OCI-LY7 (cell line): ENCODE results near the gene AMTN. TPM values are rescaled to one million over a fixed set of nuclear protein-coding genes. Genes with fewer than 3 reads are reported as not detected.

Experiments used
- Bru-seq: library from RNA; stranded (reverse); fragments of 400-500 nt; gene quantifications from one replicate; lab custom pipeline; 2021; lab: Mats Ljungman, UMichigan
- BruChase-seq, 2 experiments: library from RNA; stranded (reverse); fragments of 400-500 nt; gene quantifications; one replicate each; lab custom pipeline; 2021; lab: Mats Ljungman, UMichigan
- BruUV-seq: library from RNA; stranded (reverse); fragments of 400-500 nt; replicated peaks from 2 replicates; lab custom pipeline; 2021; lab: Mats Ljungman, UMichigan
- CTCF ChIA-PET: fragments of 300-600 bp; sonication (Branson Sonifier 250); formaldehyde crosslinking; loops from one replicate; lab custom pipeline; 2022; ENCODE audit warnings: antibody characterized with exemption; ENCODE audit not compliant: unreplicated experiment; lab: Charles Lee
- POLR2A ChIA-PET: fragments of 300-600 bp; sonication (Branson Sonifier 250); formaldehyde crosslinking; loops from one replicate; lab custom pipeline; 2022; ENCODE audit warnings: antibody characterized with exemption; lab: Charles Lee
- DNase-seq: peaks from one replicate; pipeline ENCODE4 v3.0.0-alpha.2; 2015; ENCODE audit warnings: low spot score
- H2AFZ ChIP-seq: fragments of 200-600 bp; sonication (generic), shearing (Covaris generic); 2 replicates; pipeline ENCODE4 v1.6.1; 2014; ENCODE audit warnings: mild to moderate bottlenecking, antibody characterized with exemption, low read length, moderate library complexity
- H3K27ac ChIP-seq: fragments of 200-600 bp; sonication (generic); 2 replicates; pipeline ENCODE4 v1.5.1; 2014; ENCODE audit warnings: mixed run types, low read depth, mild to moderate bottlenecking, moderate library complexity, low read length, inconsistent platforms; ENCODE audit not compliant: poor library complexity, severe bottlenecking
- H3K36me3 ChIP-seq: fragments of 200-600 bp; sonication (generic); 2 replicates; pipeline ENCODE4 v1.6.1; 2014; ENCODE audit warnings: mild to moderate bottlenecking, antibody characterized with exemption, low read length, moderate library complexity, mixed read lengths; ENCODE audit not compliant: insufficient read depth
- H3K4me1 ChIP-seq: fragments of 200-600 bp; sonication (generic); 2 replicates; pipeline ENCODE4 v1.5.1; 2014; ENCODE audit warnings: mild to moderate bottlenecking, low read length; ENCODE audit not compliant: insufficient read depth, poor library complexity, severe bottlenecking
- H3K4me2 ChIP-seq: fragments of 200-600 bp; sonication (generic); 2 replicates; pipeline ENCODE4 v1.6.1; 2014; ENCODE audit warnings: mild to moderate bottlenecking, low read length
- H3K4me3 ChIP-seq: fragments of 200-600 bp; sonication (generic); 2 replicates; pipeline ENCODE4 v1.5.1; 2014; ENCODE audit warnings: mild to moderate bottlenecking, low read depth, low read length; ENCODE audit not compliant: poor library complexity, severe bottlenecking
- H3K79me2 ChIP-seq: fragments of 200-600 bp; sonication (generic); 2 replicates; pipeline ENCODE4 v1.6.1; 2016; ENCODE audit warnings: low read depth, mild to moderate bottlenecking, low read length, moderate library complexity, mixed read lengths; ENCODE audit not compliant: insufficient read depth
- H3K9me2 ChIP-seq: fragments of 200-600 bp; sonication (generic); 2 replicates; pipeline ENCODE4 v1.6.1; 2016; ENCODE audit warnings: mild to moderate bottlenecking, low read length, mixed read lengths; ENCODE audit not compliant: insufficient read depth
- H3K9me3 ChIP-seq: fragments of 200-600 bp; sonication (generic); 2 replicates; pipeline ENCODE4 v1.6.1; 2014; ENCODE audit warnings: mild to moderate bottlenecking, mixed run types, low read length, mixed read lengths
- H4K20me1 ChIP-seq: fragments of 200-600 bp; sonication (generic); 2 replicates; pipeline ENCODE4 v1.6.1; 2014; ENCODE audit warnings: mild to moderate bottlenecking, antibody characterized with exemption, low read length, moderate library complexity, mixed read lengths; ENCODE audit not compliant: insufficient read depth
- CTCF ChIP-seq: fragments of 200-600 bp; sonication (generic); conservative IDR thresholded peaks from 2 replicates; pipeline ENCODE4 v1.5.1; 2014; ENCODE audit warnings: mild to moderate bottlenecking, antibody characterized with exemption, low read length, moderate library complexity, mixed read lengths
- EZH2phosphoT487 ChIP-seq: fragments of 200-600 bp; sonication (generic); IDR thresholded peaks from 2 replicates; pipeline ENCODE4 v1.6.1; 2018; ENCODE audit warnings: low read depth, borderline replicate concordance, mild to moderate bottlenecking, mixed run types, antibody characterized with exemption, low read length, moderate library complexity, mixed read lengths
- intact Hi-C: fragments of 100-400 bp; cut with micrococcal nuclease; formaldehyde crosslinking; loops from one replicate; pipeline ENCODE4 v1.10.0; 2022; ENCODE audit not compliant: unreplicated experiment
- long read RNA-seq: library from polyadenylated mRNA; stranded (forward); transcript quantifications from one replicate; pipeline ENCODE4 v2.0.0, GENCODE V29; 2022
- total RNA-seq, 2 experiments: library from RNA; depleted of rRNA in 1 of 2; stranded (reverse); fragments of >200 nt in 1 of 2; shearing (Covaris generic) in 1 of 2; gene quantifications; 2 replicates each; pipeline ENCODE4 v1.2.3, GENCODE V29; 2014 to 2022

Gene AMTN
- total RNA-seq (2014; rRNA removed; shearing (Covaris generic)) (not detected in 2 replicates), total RNA-seq (2022) (not detected in 2 replicates), Bru-seq, nascent RNA (not detected), BruChase-seq, experiment 1, labeled RNA remaining after a 6-hour chase (not detected), BruChase-seq, experiment 2, labeled RNA remaining after a 2-hour chase (not detected)
- long read RNA-seq = 0 reads

- Histone ChIP-seq H3K4me3 (no peak within 1 kb of the TSS), H3K4me2 (no peak within 1 kb of the TSS), H3K9me3 (no peaks in the 10 kb centered on the region), H4K20me1 (no peaks in the 10 kb centered on the region), H3K79me2 (no peaks in the 10 kb centered on the region), H3K27ac (no peak within 1 kb of the TSS), H3K36me3 (no peaks in the 10 kb centered on the region), H3K4me1 (no peaks in the 10 kb centered on the region), H2AFZ (no peak within 1 kb of the TSS), H3K9me2 (no peaks in the 10 kb centered on the region)
- ChIA-PET CTCF (no interaction called here), POLR2A (interaction anchor here (0.7 kb wide), 1 partner anchor 12 kb away, joined by 4 read pairs; no protein-coding TSS in a partner anchor)
- intact Hi-C loops = no loop called here
- DNase-seq = no peak
- BruUV-seq = no TSS peak
- TF ChIP-seq EZH2phosphoT487 (no peak), CTCF (no peak)
Observed at GRCh38 chr4:70518269-70518668, at the start of gene AMTN. Gene AMTN, plus strand, starts transcription at chr4:70518569. Its CDS starts 209 bp downstream, at chr4:70518778.

- POLR2A ChIA-PET = no interaction called here
- H3K9me3 ChIP-seq = no peaks in the 10 kb centered on the region
- no peak for DNase-seq
- no peak within 1 kb of the TSS for H3K27ac ChIP-seq
- no peaks in the 10 kb centered on the region for H3K4me1 ChIP-seq
- TF ChIP-seq EZH2phosphoT487 = no peak
- TF ChIP-seq CTCF = no peak
- CTCF ChIA-PET = no interaction called here
- H3K4me3 ChIP-seq = no peak within 1 kb of the TSS
- H2AFZ ChIP-seq = no peak within 1 kb of the TSS
- H3K9me2 ChIP-seq = no peaks in the 10 kb centered on the region
- intact Hi-C loops = no loop called here
- no peaks in the 10 kb centered on the region for H4K20me1 ChIP-seq
- H3K4me2 ChIP-seq = no peak within 1 kb of the TSS
- no TSS peak for BruUV-seq
- H3K36me3 ChIP-seq = no peaks in the 10 kb centered on the region
- H3K79me2 ChIP-seq = no peaks in the 10 kb centered on the region
Observed at GRCh38 chr4:70471897-70472296, 46.5 kb upstream of the AMTN start, which contains the start of gene MUC7. Gene MUC7, plus strand, starts transcription at chr4:70472197. Its CDS starts 1,825 bp downstream, at chr4:70474022.

- no peaks in the 10 kb centered on the region for H3K9me2 ChIP-seq
- no peak overlapping the region for H3K4me2 ChIP-seq
- no peak for DNase-seq
- H2AFZ ChIP-seq = no peak overlapping the region
- H3K4me3 ChIP-seq = no peak overlapping the region
- TF ChIP-seq EZH2phosphoT487 = no peak
- no peak for TF ChIP-seq CTCF
- H3K9me3 ChIP-seq = no peaks in the 10 kb centered on the region
- H3K36me3 ChIP-seq = no peaks in the 10 kb centered on the region
- POLR2A ChIA-PET = interaction anchor here (0.6 kb wide), 1 partner anchor 380 kb away, joined by 7 read pairs; no protein-coding TSS in a partner anchor
- no peak overlapping the region for H3K27ac ChIP-seq
- H3K4me1 ChIP-seq = no peaks in the 10 kb centered on the region
- CTCF ChIA-PET = no interaction called here
- H4K20me1 ChIP-seq = no peaks in the 10 kb centered on the region
- intact Hi-C loops = no loop called here
- BruUV-seq = no TSS peak
- no peaks in the 10 kb centered on the region for H3K79me2 ChIP-seq
Observed at GRCh38 chr4:70473679-70474078, 44.7 kb upstream of the AMTN start.
